HepG2 (cell line): ENCODE results near the gene KCNQ5.

Experiments
- ATF2 ChIP-seq: sonication (generic); formaldehyde crosslinking; IDR thresholded peaks from 2 replicates; pipeline ENCODE4 v1.4.0; 2020; ENCODE audit warnings: missing genetic modification reagents
- NR1H2 ChIP-seq: sonication (generic); formaldehyde crosslinking; IDR thresholded peaks from 2 replicates; pipeline ENCODE4 v1.8.1; 2022; ENCODE audit warnings: low read depth, missing genetic modification reagents, borderline replicate concordance
- PRDM4 ChIP-seq: sonication (generic); formaldehyde crosslinking; IDR thresholded peaks from 2 replicates; pipeline ENCODE4 v1.9.0; 2021; ENCODE audit warnings: missing genetic modification reagents, borderline replicate concordance
- ZHX2 ChIP-seq, 2 experiments: sonication (generic) in 1 of 2; formaldehyde crosslinking in 1 of 2; IDR thresholded peaks; 2 replicates each; pipeline versions ENCODE4 v1.6.1 to v1.9.0; 2014 to 2022; ENCODE audit warnings: antibody characterized with exemption in 1 of 2, borderline replicate concordance in 1 of 2, inconsistent platforms in 1 of 2, low read depth in 1 of 2, missing genetic modification reagents in 1 of 2
- ZNF709 ChIP-seq: sonication (generic); formaldehyde crosslinking; IDR thresholded peaks from 2 replicates; pipeline ENCODE4 v1.5.0; 2020; ENCODE audit warnings: mild to moderate bottlenecking, missing genetic modification reagents

GRCh38 chr6:72972579-72972978, 350.7 kb downstream of the KCNQ5 start:
- TF ChIP-seq PRDM4 (CRISPR knock-in tag) (no peak), ZHX2 (IDR thresholded peaks at IDR 0.05; ENCODE audit: low read depth) (no peak), ZHX2 (CRISPR knock-in tag; IDR thresholded peaks at IDR 0.05; ENCODE audit: borderline replicate concordance) (no peak), ZNF709 (CRISPR knock-in tag) (no peak), NR1H2 (CRISPR knock-in tag) (no peak), ATF2 (CRISPR knock-in tag) (no peak)
